Peyer's patch (tissue), 4 donors: ENCODE data around the gene CRTC1.

Experiments used
- POLR2A ChIP-seq, 2 donors: fragments of 450-650 bp; IDR thresholded peaks; one replicate each; pipeline ENCODE4 v1.5.1; 2017; ENCODE audit warnings: antibody characterized with exemption in 2 of 2, mild to moderate bottlenecking in 2 of 2, moderate library complexity in 2 of 2
- TF ChIP-seq, protein P1 (sequence below), 6 experiments: fragments of 450-650 bp in 4 of 6; fragments of 200-600 bp in 2 of 6; sonication (generic) in 1 of 6; IDR thresholded peaks; one replicate each; pipeline ENCODE4 v1.5.1; 2017 to 2019; ENCODE audit warnings: antibody characterized with exemption in 6 of 6, mild to moderate bottlenecking in 3 of 6, moderate library complexity in 1 of 6

DNA sequence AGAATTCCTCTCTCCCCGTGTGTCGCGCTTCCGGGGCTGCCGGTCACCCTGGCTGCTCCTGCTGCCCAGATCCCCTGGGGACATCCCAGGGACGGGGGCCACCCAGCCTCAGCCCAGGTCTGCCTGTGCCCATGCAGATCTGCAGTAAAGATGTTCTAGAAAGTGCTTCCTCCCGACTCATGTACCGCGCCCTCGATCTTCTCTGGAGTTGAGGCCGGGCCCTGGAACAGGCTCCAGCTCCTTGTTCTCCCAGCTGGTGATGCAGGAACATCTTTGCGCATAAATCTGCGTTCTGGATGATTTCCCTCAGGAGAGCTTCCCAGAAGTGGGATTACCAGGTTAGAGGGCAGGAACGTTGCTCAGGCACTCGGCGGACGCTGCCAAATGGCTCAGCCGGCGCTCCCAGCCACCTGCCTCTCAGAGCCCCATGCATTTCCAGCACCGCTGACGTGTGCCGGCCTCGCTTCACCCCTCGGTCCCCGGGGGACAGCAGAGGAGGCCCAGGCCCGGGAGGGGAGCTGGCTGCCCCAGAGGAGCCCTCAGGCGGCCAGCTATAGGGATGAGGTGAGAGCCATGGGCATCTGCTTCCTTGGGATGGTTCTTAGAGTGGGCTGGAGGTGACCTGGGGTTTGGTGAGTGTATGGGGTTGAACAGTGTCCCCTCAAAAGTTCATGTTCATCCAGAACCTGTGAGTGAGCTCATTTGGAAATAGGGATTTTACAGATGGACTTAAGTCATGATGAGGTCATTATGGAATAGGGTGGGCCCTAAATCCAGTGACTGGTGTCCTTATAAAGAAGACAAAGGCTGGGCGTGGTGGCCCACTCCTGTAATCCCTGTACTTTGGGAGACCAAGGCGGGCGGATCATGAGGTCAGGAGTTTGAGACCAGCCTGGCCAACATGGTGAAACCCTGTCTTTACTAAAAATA lies 42.6 kb downstream of the CRTC1 start:
- TF ChIP-seq, protein P1, sequence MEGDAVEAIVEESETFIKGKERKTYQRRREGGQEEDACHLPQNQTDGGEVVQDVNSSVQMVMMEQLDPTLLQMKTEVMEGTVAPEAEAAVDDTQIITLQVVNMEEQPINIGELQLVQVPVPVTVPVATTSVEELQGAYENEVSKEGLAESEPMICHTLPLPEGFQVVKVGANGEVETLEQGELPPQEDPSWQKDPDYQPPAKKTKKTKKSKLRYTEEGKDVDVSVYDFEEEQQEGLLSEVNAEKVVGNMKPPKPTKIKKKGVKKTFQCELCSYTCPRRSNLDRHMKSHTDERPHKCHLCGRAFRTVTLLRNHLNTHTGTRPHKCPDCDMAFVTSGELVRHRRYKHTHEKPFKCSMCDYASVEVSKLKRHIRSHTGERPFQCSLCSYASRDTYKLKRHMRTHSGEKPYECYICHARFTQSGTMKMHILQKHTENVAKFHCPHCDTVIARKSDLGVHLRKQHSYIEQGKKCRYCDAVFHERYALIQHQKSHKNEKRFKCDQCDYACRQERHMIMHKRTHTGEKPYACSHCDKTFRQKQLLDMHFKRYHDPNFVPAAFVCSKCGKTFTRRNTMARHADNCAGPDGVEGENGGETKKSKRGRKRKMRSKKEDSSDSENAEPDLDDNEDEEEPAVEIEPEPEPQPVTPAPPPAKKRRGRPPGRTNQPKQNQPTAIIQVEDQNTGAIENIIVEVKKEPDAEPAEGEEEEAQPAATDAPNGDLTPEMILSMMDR (IDR thresholded peaks at IDR 0.05) = no peak
- TF ChIP-seq POLR2A (IDR thresholded peaks at IDR 0.05) = no peak
